Measurements from ENCODE around the gene ABCA13.
"Not testable (repeated sequence)": the region's sequence is repeated elsewhere in the genome, so short reads cannot be mapped to it uniquely, and the experiment has no call there.

Gene ABCA13

DNA sequence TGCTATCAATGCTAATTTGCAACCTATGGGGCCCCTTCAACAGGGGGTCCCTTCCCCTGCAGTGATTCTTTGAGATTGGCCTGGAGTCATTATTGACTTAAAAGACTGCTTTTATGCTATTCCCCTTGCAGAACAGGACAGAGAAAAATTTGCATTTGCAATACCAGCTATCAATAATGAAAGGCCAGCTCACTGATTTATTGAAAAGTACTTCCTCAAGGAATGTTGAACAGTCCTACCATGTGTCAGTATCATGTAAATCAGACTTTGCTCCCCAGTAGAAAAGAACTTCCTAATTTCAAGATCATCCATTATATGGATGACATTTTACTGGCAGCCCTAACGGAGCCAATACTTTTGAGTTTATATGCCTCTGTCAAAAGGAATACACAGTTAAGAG lies 29.7 kb upstream of the ABCA13 start:
- TF ChIP-seq, protein P1, sequence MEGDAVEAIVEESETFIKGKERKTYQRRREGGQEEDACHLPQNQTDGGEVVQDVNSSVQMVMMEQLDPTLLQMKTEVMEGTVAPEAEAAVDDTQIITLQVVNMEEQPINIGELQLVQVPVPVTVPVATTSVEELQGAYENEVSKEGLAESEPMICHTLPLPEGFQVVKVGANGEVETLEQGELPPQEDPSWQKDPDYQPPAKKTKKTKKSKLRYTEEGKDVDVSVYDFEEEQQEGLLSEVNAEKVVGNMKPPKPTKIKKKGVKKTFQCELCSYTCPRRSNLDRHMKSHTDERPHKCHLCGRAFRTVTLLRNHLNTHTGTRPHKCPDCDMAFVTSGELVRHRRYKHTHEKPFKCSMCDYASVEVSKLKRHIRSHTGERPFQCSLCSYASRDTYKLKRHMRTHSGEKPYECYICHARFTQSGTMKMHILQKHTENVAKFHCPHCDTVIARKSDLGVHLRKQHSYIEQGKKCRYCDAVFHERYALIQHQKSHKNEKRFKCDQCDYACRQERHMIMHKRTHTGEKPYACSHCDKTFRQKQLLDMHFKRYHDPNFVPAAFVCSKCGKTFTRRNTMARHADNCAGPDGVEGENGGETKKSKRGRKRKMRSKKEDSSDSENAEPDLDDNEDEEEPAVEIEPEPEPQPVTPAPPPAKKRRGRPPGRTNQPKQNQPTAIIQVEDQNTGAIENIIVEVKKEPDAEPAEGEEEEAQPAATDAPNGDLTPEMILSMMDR (IDR thresholded peaks at IDR 0.05; ENCODE audit: low read depth, low read length): no peak
- Histone ChIP-seq H3K4me3 (ENCODE audit: low read depth, low read length) (no peak overlapping the region), H3K36me3 (no peaks in the 10 kb centered on the region), H3K27me3 (ENCODE audit: insufficient read depth, low read depth, severe bottlenecking) (no peaks in the 10 kb centered on the region), H3K9me3 (ENCODE audit: severe bottlenecking) (peaks cover 2% of the 10 kb centered on the region), H3K27ac (no peak overlapping the region)
- no peak for DNase-seq

DNA sequence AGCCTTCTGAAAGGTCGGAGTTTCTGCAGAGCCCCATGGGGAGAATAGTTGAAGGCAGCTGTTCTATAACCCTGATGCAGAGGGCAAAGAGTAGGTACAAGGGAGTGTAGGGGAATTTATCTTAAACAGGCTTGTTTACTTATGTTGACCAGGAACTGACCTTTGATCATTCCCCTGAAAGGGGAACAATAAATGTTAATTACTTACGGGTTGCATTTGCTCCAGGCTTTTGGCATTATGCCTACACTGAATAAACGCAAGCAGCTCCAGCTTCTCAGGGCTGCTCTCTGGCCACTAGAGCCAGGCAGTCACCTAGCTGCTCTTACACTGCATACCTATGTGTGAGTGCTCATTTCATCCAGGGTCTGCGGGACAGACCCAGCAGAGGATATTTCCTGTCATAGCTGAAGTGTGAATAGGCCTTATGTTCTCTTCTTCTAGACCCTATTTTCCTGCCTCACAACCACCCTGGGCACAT lies 26.9 kb upstream of the ABCA13 start:
- no peak for DNase-seq
- Histone ChIP-seq H3K9me3 (ENCODE audit: severe bottlenecking) (peaks cover 2% of the 10 kb centered on the region), H3K27me3 (ENCODE audit: insufficient read depth, low read depth, severe bottlenecking) (no peaks in the 10 kb centered on the region), H3K27ac (no peak overlapping the region), H3K4me3 (ENCODE audit: low read depth, low read length) (no peak overlapping the region), H3K36me3 (no peaks in the 10 kb centered on the region)
- TF ChIP-seq, protein P1 (IDR thresholded peaks at IDR 0.05; ENCODE audit: low read depth, low read length): no peak

DNA sequence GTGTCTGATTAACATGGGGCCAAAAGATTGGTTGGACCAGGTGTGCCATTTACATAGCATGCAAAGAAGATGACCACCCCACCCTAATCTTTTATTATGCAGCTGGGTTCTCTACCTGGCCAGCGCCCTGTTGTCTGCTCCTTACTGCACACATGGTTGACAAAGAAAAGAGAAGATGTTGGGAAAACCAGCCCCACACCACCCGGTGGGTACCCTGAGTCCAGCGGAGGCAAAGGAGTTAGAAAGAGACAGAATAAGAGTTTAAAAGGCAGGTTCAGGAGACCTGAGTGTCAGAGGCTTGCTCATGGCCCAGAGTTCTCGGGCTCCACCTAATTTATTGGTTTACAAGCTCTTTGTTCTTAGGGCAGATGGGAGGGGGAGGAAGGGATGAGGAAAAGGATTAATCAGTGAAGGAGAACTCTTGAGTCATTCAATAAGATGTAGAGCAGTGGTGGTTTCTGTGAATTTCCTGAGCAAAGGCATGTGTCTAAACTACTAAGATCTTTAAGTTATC lies 24.1 kb upstream of the ABCA13 start:
- Histone ChIP-seq H3K27me3 (ENCODE audit: insufficient read depth, low read depth, severe bottlenecking) (no peaks in the 10 kb centered on the region), H3K4me3 (ENCODE audit: low read depth, low read length) (no peak overlapping the region), H3K27ac (no peak overlapping the region), H3K9me3 (ENCODE audit: severe bottlenecking) (no peaks in the 10 kb centered on the region), H3K36me3 (no peaks in the 10 kb centered on the region)
- no peak for DNase-seq
- TF ChIP-seq, protein P1 (IDR thresholded peaks at IDR 0.05; ENCODE audit: low read depth, low read length): no peak

DNA sequence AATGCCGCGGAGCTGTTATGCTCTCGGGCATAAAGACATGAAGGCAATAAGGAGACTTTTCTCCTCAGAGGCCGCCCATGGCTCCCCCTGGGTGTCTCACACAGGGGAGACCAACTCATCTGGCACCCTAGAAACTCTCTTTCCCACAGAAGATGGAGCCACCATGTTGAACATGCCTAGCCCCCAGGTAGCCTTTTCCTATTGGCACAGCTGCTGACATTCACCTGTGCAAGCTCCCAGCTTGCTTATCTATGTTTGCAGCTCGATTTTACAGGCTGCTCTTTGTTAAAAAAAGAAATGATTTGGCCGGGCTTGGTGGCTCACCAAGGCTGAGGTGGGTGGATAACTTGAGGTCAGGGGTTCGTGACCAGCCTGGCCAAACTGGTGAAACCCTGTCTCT lies 23.6 kb upstream of the ABCA13 start:
- not testable (repeated sequence) for DNase-seq; H3K27ac ChIP-seq; H3K9me3 ChIP-seq (ENCODE audit: severe bottlenecking); H3K4me3 ChIP-seq (ENCODE audit: low read depth, low read length); H3K27me3 ChIP-seq (ENCODE audit: insufficient read depth, low read depth, severe bottlenecking); H3K36me3 ChIP-seq

DNA sequence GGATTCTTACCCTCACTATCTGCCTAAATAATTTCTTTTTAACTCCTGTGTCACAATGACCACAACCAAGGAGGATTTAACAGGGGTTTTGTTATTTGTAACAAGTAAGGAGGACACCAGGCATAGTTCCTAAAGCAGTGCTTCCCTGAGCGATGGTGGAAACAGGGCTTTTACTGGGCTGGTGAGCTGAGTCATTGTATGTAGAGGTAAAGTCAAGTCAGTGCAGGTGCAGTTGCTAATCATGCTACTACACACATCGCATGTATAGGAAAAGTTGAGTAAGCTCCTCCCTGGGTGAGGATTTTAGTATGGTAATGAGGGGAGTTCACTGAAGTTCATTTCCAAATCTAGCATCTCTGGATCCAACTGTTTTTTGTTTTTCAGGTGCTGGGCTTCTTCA lies 22.9 kb upstream of the ABCA13 start:
- H3K36me3 ChIP-seq: no peaks in the 10 kb centered on the region
- TF ChIP-seq, protein P1 (IDR thresholded peaks at IDR 0.05; ENCODE audit: low read depth, low read length): no peak
- no peak overlapping the region for H3K27ac ChIP-seq
- H3K9me3 ChIP-seq (ENCODE audit: severe bottlenecking): no peaks in the 10 kb centered on the region
- H3K4me3 ChIP-seq (ENCODE audit: low read depth, low read length): no peak overlapping the region
- no peaks in the 10 kb centered on the region for H3K27me3 ChIP-seq (ENCODE audit: insufficient read depth, low read depth, severe bottlenecking)
- DNase-seq: no peak

GRCh38 chr7:48149058-48149457 lies 22.2 kb upstream of the ABCA13 start:
- no peaks in the 10 kb centered on the region for H3K9me3 ChIP-seq (ENCODE audit: severe bottlenecking)
- no peaks in the 10 kb centered on the region for H3K27me3 ChIP-seq (ENCODE audit: insufficient read depth, low read depth, severe bottlenecking)
- H3K4me3 ChIP-seq (ENCODE audit: low read depth, low read length): no peak overlapping the region
- DNase-seq: no peak
- H3K27ac ChIP-seq: no peak overlapping the region
- H3K36me3 ChIP-seq: no peaks in the 10 kb centered on the region
- TF ChIP-seq, protein P1 (IDR thresholded peaks at IDR 0.05; ENCODE audit: low read depth, low read length): no peak

All from WERI-Rb-1 (cell line).